ENCODE data around the gene CCDC43.
A peak's percentile ranks its signal among the peaks of the same experiment; 100 is the strongest.

The CCDC43 gene

GRCh38 chr17:44672479-44673093 is 17.0 kb downstream of the CCDC43 start:
- H3K27ac ChIP-seq (ENCODE audit: low read depth, low read length): no peak overlapping the region
- no peak overlapping the region for H3K4me3 ChIP-seq (ENCODE audit: low read depth in 1 of 5, low read length in 5 of 5)
- H3K36me3 ChIP-seq (ENCODE audit: control insufficient read depth in 5 of 5, insufficient read depth in 5 of 5, low read length in 5 of 5): peaks cover 0 to 6% (median under 1%) of the 10 kb centered on the region in 5 donors
- no peaks in the 10 kb centered on the region for H3K9me3 ChIP-seq (ENCODE audit: control insufficient read depth in 5 of 5, low read length in 5 of 5)
- no peaks in the 10 kb centered on the region for H3K4me1 ChIP-seq (ENCODE audit: control insufficient read depth in 5 of 5, insufficient read depth in 5 of 5, low read length in 5 of 5)
- H3K27me3 ChIP-seq (ENCODE audit: control insufficient read depth in 5 of 5, insufficient read depth in 4 of 5, low read length in 5 of 5): no peaks in the 10 kb centered on the region
- no peak overlapping the region for H3K9ac ChIP-seq (ENCODE audit: low read length in 5 of 5)

GRCh38 chr17:44666006-44666405 is 23.6 kb downstream of the CCDC43 start:
- no peak overlapping the region for H3K27ac ChIP-seq (ENCODE audit: low read depth, low read length)
- no peaks in the 10 kb centered on the region for H3K4me1 ChIP-seq (ENCODE audit: control insufficient read depth in 5 of 5, insufficient read depth in 5 of 5, low read length in 5 of 5)
- no peaks in the 10 kb centered on the region for H3K27me3 ChIP-seq (ENCODE audit: control insufficient read depth in 5 of 5, insufficient read depth in 4 of 5, low read length in 5 of 5)
- H3K9me3 ChIP-seq (ENCODE audit: control insufficient read depth in 5 of 5, low read length in 5 of 5): no peaks in the 10 kb centered on the region
- H3K36me3 ChIP-seq (ENCODE audit: control insufficient read depth in 5 of 5, insufficient read depth in 5 of 5, low read length in 5 of 5): no peaks in the 10 kb centered on the region
- no peak overlapping the region for H3K9ac ChIP-seq (ENCODE audit: low read length in 5 of 5)
- no peak overlapping the region for H3K4me3 ChIP-seq (ENCODE audit: low read depth in 1 of 5, low read length in 5 of 5)

GRCh38 chr17:44664867-44665266 is 24.7 kb downstream of the CCDC43 start:
- no peak overlapping the region for H3K9ac ChIP-seq (ENCODE audit: low read length in 5 of 5)
- H3K9me3 ChIP-seq (ENCODE audit: control insufficient read depth in 5 of 5, low read length in 5 of 5): no peaks in the 10 kb centered on the region
- no peaks in the 10 kb centered on the region for H3K27me3 ChIP-seq (ENCODE audit: control insufficient read depth in 5 of 5, insufficient read depth in 4 of 5, low read length in 5 of 5)
- H3K36me3 ChIP-seq (ENCODE audit: control insufficient read depth in 5 of 5, insufficient read depth in 5 of 5, low read length in 5 of 5): no peaks in the 10 kb centered on the region
- no peak overlapping the region for H3K27ac ChIP-seq (ENCODE audit: low read depth, low read length)
- H3K4me3 ChIP-seq (ENCODE audit: low read depth in 1 of 5, low read length in 5 of 5): no peak overlapping the region
- H3K4me1 ChIP-seq (ENCODE audit: control insufficient read depth in 5 of 5, insufficient read depth in 5 of 5, low read length in 5 of 5): no peaks in the 10 kb centered on the region

- H3K4me3 ChIP-seq (ENCODE audit: low read depth in 1 of 5, low read length in 5 of 5): no peak overlapping the region
- no peak overlapping the region for H3K9ac ChIP-seq (ENCODE audit: low read length in 5 of 5)
- H3K27ac ChIP-seq (ENCODE audit: low read depth, low read length): no peak overlapping the region
- no peaks in the 10 kb centered on the region for H3K9me3 ChIP-seq (ENCODE audit: control insufficient read depth in 5 of 5, low read length in 5 of 5)
- no peaks in the 10 kb centered on the region for H3K36me3 ChIP-seq (ENCODE audit: control insufficient read depth in 5 of 5, insufficient read depth in 5 of 5, low read length in 5 of 5)
- no peaks in the 10 kb centered on the region for H3K4me1 ChIP-seq (ENCODE audit: control insufficient read depth in 5 of 5, insufficient read depth in 5 of 5, low read length in 5 of 5)
- H3K27me3 ChIP-seq (ENCODE audit: control insufficient read depth in 5 of 5, insufficient read depth in 4 of 5, low read length in 5 of 5): no peaks in the 10 kb centered on the region
Measured at GRCh38 chr17:44663095-44663494, 26.5 kb downstream of the CCDC43 start.

- H3K4me1 ChIP-seq (ENCODE audit: control insufficient read depth in 5 of 5, insufficient read depth in 5 of 5, low read length in 5 of 5): peaks cover 0 to 3% (median 0%) of the 10 kb centered on the region in 5 donors
- H3K9me3 ChIP-seq (ENCODE audit: control insufficient read depth in 5 of 5, low read length in 5 of 5): no peaks in the 10 kb centered on the region
- no peak overlapping the region for H3K27ac ChIP-seq (ENCODE audit: low read depth, low read length)
- no peak overlapping the region for H3K4me3 ChIP-seq (ENCODE audit: low read depth in 1 of 5, low read length in 5 of 5)
- H3K9ac ChIP-seq (ENCODE audit: low read length in 5 of 5): no peak overlapping the region
- peaks cover 3% of the 10 kb centered on the region in 5 donors for H3K27me3 ChIP-seq (ENCODE audit: control insufficient read depth in 5 of 5, insufficient read depth in 4 of 5, low read length in 5 of 5)
- no peaks in the 10 kb centered on the region for H3K36me3 ChIP-seq (ENCODE audit: control insufficient read depth in 5 of 5, insufficient read depth in 5 of 5, low read length in 5 of 5)
Measured at GRCh38 chr17:44661835-44662234, 27.7 kb downstream of the CCDC43 start.

- Histone ChIP-seq H3K9ac (ENCODE audit: low read length in 5 of 5) (no peak within 1 kb of the TSS), H3K27me3 (ENCODE audit: control insufficient read depth in 5 of 5, insufficient read depth in 4 of 5, low read length in 5 of 5) (peaks cover 8 to 27% (median 10%) of the 10 kb centered on the region in 5 donors), H3K4me3 (ENCODE audit: low read depth in 1 of 5, low read length in 5 of 5) (peak within 1 kb of the TSS in 3 of 5 donors; percentile 17 to 42 (median 26)), H3K36me3 (ENCODE audit: control insufficient read depth in 5 of 5, insufficient read depth in 5 of 5, low read length in 5 of 5) (no peaks in the 10 kb centered on the region), H3K27ac (ENCODE audit: low read depth, low read length) (no peak within 1 kb of the TSS), H3K4me1 (ENCODE audit: control insufficient read depth in 5 of 5, insufficient read depth in 5 of 5, low read length in 5 of 5) (peaks cover 0 to 8% (median 0%) of the 10 kb centered on the region in 5 donors), H3K9me3 (ENCODE audit: control insufficient read depth in 5 of 5, low read length in 5 of 5) (no peaks in the 10 kb centered on the region)
Measured at GRCh38 chr17:44655983-44656710, 33.4 kb downstream of the CCDC43 start, which contains the start of gene MEIOC. Gene MEIOC (plus strand): TSS chr17:44656468. CDS start chr17:44656614, 146 bp downstream.

- Histone ChIP-seq H3K4me3 (ENCODE audit: low read depth in 1 of 5, low read length in 5 of 5) (no peak overlapping the region), H3K27ac (ENCODE audit: low read depth, low read length) (no peak overlapping the region), H3K9me3 (ENCODE audit: control insufficient read depth in 5 of 5, low read length in 5 of 5) (no peaks in the 10 kb centered on the region), H3K4me1 (ENCODE audit: control insufficient read depth in 5 of 5, insufficient read depth in 5 of 5, low read length in 5 of 5) (peaks cover 0 to 8% (median 0%) of the 10 kb centered on the region in 5 donors), H3K9ac (ENCODE audit: low read length in 5 of 5) (no peak overlapping the region), H3K27me3 (ENCODE audit: control insufficient read depth in 5 of 5, insufficient read depth in 4 of 5, low read length in 5 of 5) (peaks cover 8 to 27% (median 10%) of the 10 kb centered on the region in 5 donors), H3K36me3 (ENCODE audit: control insufficient read depth in 5 of 5, insufficient read depth in 5 of 5, low read length in 5 of 5) (no peaks in the 10 kb centered on the region)
Measured at GRCh38 chr17:44653954-44654353, 35.6 kb downstream of the CCDC43 start.

GRCh38 chr17:44653384-44653783 is 36.2 kb downstream of the CCDC43 start:
- Histone ChIP-seq H3K4me1 (ENCODE audit: control insufficient read depth in 5 of 5, insufficient read depth in 5 of 5, low read length in 5 of 5) (peaks cover 0 to 8% (median 0%) of the 10 kb centered on the region in 5 donors), H3K27ac (ENCODE audit: low read depth, low read length) (no peak overlapping the region), H3K36me3 (ENCODE audit: control insufficient read depth in 5 of 5, insufficient read depth in 5 of 5, low read length in 5 of 5) (no peaks in the 10 kb centered on the region), H3K9ac (ENCODE audit: low read length in 5 of 5) (no peak overlapping the region), H3K27me3 (ENCODE audit: control insufficient read depth in 5 of 5, insufficient read depth in 4 of 5, low read length in 5 of 5) (peaks cover 8 to 27% (median 10%) of the 10 kb centered on the region in 5 donors), H3K9me3 (ENCODE audit: control insufficient read depth in 5 of 5, low read length in 5 of 5) (no peaks in the 10 kb centered on the region), H3K4me3 (ENCODE audit: low read depth in 1 of 5, low read length in 5 of 5) (no peak overlapping the region)

- Histone ChIP-seq H3K4me1 (ENCODE audit: control insufficient read depth in 5 of 5, insufficient read depth in 5 of 5, low read length in 5 of 5) (peaks cover 0 to 8% (median 0%) of the 10 kb centered on the region in 5 donors), H3K36me3 (ENCODE audit: control insufficient read depth in 5 of 5, insufficient read depth in 5 of 5, low read length in 5 of 5) (no peaks in the 10 kb centered on the region), H3K27ac (ENCODE audit: low read depth, low read length) (no peak overlapping the region), H3K4me3 (ENCODE audit: low read depth in 1 of 5, low read length in 5 of 5) (no peak overlapping the region), H3K27me3 (ENCODE audit: control insufficient read depth in 5 of 5, insufficient read depth in 4 of 5, low read length in 5 of 5) (peaks cover 8 to 27% (median 10%) of the 10 kb centered on the region in 5 donors), H3K9me3 (ENCODE audit: control insufficient read depth in 5 of 5, low read length in 5 of 5) (no peaks in the 10 kb centered on the region), H3K9ac (ENCODE audit: low read length in 5 of 5) (no peak overlapping the region)
Measured at GRCh38 chr17:44652727-44653126, 36.8 kb downstream of the CCDC43 start.

- Histone ChIP-seq H3K27ac (ENCODE audit: low read depth, low read length) (no peak overlapping the region), H3K4me3 (ENCODE audit: low read depth in 1 of 5, low read length in 5 of 5) (no peak overlapping the region), H3K9me3 (ENCODE audit: control insufficient read depth in 5 of 5, low read length in 5 of 5) (no peaks in the 10 kb centered on the region), H3K9ac (ENCODE audit: low read length in 5 of 5) (no peak overlapping the region), H3K36me3 (ENCODE audit: control insufficient read depth in 5 of 5, insufficient read depth in 5 of 5, low read length in 5 of 5) (no peaks in the 10 kb centered on the region), H3K4me1 (ENCODE audit: control insufficient read depth in 5 of 5, insufficient read depth in 5 of 5, low read length in 5 of 5) (peaks cover 0 to 5% (median 0%) of the 10 kb centered on the region in 5 donors), H3K27me3 (ENCODE audit: control insufficient read depth in 5 of 5, insufficient read depth in 4 of 5, low read length in 5 of 5) (peaks cover 3 to 20% (median 5%) of the 10 kb centered on the region in 5 donors)
Measured at GRCh38 chr17:44651228-44651627, 38.3 kb downstream of the CCDC43 start.

Data from subcutaneous abdominal adipose tissue (tissue), 5 donors.